GM12878 (cell line): Measurements from ENCODE around the gene THSD4. TPM values are rescaled to one million over a fixed set of nuclear protein-coding genes. Genes with fewer than 3 reads are reported as not detected.

Source experiments
- ATAC-seq: fragments of 200-7000 bp; cut with Tn5 transposase; 3 replicates; pipeline ENCODE4 v1.9.1; 2020; ENCODE audit warnings: mild to moderate bottlenecking, moderate library complexity
- BruUV-seq: library from RNA; stranded (reverse); fragments of 400-500 nt; replicated peaks from 2 replicates; lab custom pipeline; 2021; lab: Mats Ljungman, UMichigan
- CTCF ChIA-PET: fragments of 300-600 bp; sonication (Branson Sonifier 250); formaldehyde crosslinking; extraction: SDS; loops from one replicate; lab custom pipeline; 2021; ENCODE audit warnings: inconsistent platforms; lab: Yijun Ruan, JAX
- POLR2A ChIA-PET: fragments of 350-600 bp; formaldehyde crosslinking; extraction: SDS; loops from one replicate; lab custom pipeline; 2021; ENCODE audit warnings: inconsistent platforms; lab: Charles Lee
- RAD21 ChIA-PET: fragments of 300-600 bp; sonication (Branson Sonifier 250); formaldehyde crosslinking; loops from one replicate; lab custom pipeline; 2023; ENCODE audit warnings: antibody characterized with exemption; ENCODE audit not compliant: unreplicated experiment; lab: Charles Lee
- SMC1A ChIA-PET: fragments of 300-600 bp; sonication (Branson Sonifier 250); formaldehyde crosslinking; loops from one replicate; lab custom pipeline; 2023; ENCODE audit not compliant: unreplicated experiment, uncharacterized antibody; lab: Charles Lee
- DNase-seq: peaks from one replicate; pipeline ENCODE4 v3.0.0-alpha.2; 2011; ENCODE audit warnings: low read depth, low spot score
- FAIRE-seq: peaks from 3 replicates; lab custom pipeline; 2011; peaks lifted over from hg19 to GRCh38; lab: Jason Lieb, UNC
- H2AFZ ChIP-seq: 2 replicates; pipeline ENCODE4 v1.6.0; 2011; ENCODE audit warnings: low read depth, low read length, control low read depth; ENCODE audit not compliant: control insufficient read depth
- H3K27ac ChIP-seq: 2 replicates; pipeline ENCODE4 v1.5.1; 2011; ENCODE audit warnings: control low read depth; ENCODE audit not compliant: control insufficient read depth, insufficient read depth
- H3K27me3 ChIP-seq, 2 experiments: replicated peaks in 1 of 2; 2 replicates each; pipeline versions ENCODE4 v1.6.0 to v1.6.1; 2011; ENCODE audit warnings: low read length in 1 of 2; ENCODE audit not compliant: control insufficient read depth in 2 of 2, insufficient read depth in 2 of 2
- H3K36me3 ChIP-seq, 2 experiments: 2 replicates each; pipeline ENCODE4 v1.5.1; 2011; ENCODE audit warnings: low read length in 1 of 2; ENCODE audit not compliant: control insufficient read depth in 2 of 2, insufficient read depth in 2 of 2
- H3K4me1 ChIP-seq: 2 replicates; pipeline ENCODE4 v1.6.1; 2011; ENCODE audit warnings: mild to moderate bottlenecking, low read length, moderate library complexity, mixed read lengths; ENCODE audit not compliant: control insufficient read depth, insufficient read depth
- H3K4me2 ChIP-seq: 2 replicates; pipeline ENCODE4 v1.6.0; 2011; ENCODE audit warnings: control low read depth; ENCODE audit not compliant: control insufficient read depth, insufficient read depth
- H3K4me3 ChIP-seq: fragments of 200-600 bp; sonication (generic); 2 replicates; pipeline ENCODE4 v1.5.1; 2016
- H3K79me2 ChIP-seq: 2 replicates; pipeline ENCODE4 v1.6.0; 2011; ENCODE audit warnings: low read length; ENCODE audit not compliant: control insufficient read depth, insufficient read depth
- H3K9ac ChIP-seq: 2 replicates; pipeline ENCODE4 v1.8.0; 2011; ENCODE audit warnings: low read length, control low read depth, mixed read lengths; ENCODE audit not compliant: control insufficient read depth, insufficient read depth
- H3K9me3 ChIP-seq: replicated peaks from 3 replicates; pipeline ENCODE4 v1.5.1; 2011; ENCODE audit warnings: mild to moderate bottlenecking, low read length; ENCODE audit not compliant: control insufficient read depth, insufficient read depth
- H4K20me1 ChIP-seq: 2 replicates; pipeline ENCODE4 v1.6.0; 2011; ENCODE audit not compliant: control insufficient read depth, insufficient read depth
- CHD1 ChIP-seq: IDR thresholded peaks from 2 replicates; pipeline ENCODE4 v1.6.1; 2012; ENCODE audit warnings: low read depth, low read length, improper control_type of control experiment
- CTCF ChIP-seq, 3 experiments: IDR thresholded peaks in 2 of 3; conservative IDR thresholded peaks in 1 of 3; 2 replicates each; pipeline ENCODE4 v1.5.1; 2011; ENCODE audit warnings: low read depth in 3 of 3, low read length in 3 of 3, mild to moderate bottlenecking in 3 of 3, control low read depth in 2 of 3, moderate library complexity in 2 of 3, inconsistent platforms in 1 of 3, mixed read lengths in 1 of 3; ENCODE audit not compliant: control insufficient read depth in 2 of 3, insufficient read depth in 1 of 3; ENCODE audit errors: extremely low read depth in 1 of 3
- E2F8 ChIP-seq: fragments of 450-650 bp; IDR thresholded peaks from 2 replicates; pipeline ENCODE4 v1.6.1; 2018; ENCODE audit warnings: mild to moderate bottlenecking, low read depth, moderate library complexity; ENCODE audit not compliant: partially characterized antibody
- EP300 ChIP-seq, 2 experiments: fragments of 150-350 bp in 1 of 2; IDR thresholded peaks; 2 replicates each; pipeline ENCODE4 v1.6.1; 2011 to 2012; ENCODE audit warnings: low read depth in 2 of 2, low read length in 2 of 2, borderline replicate concordance in 1 of 2, improper control_type of control experiment in 1 of 2, inconsistent platforms in 1 of 2; ENCODE audit not compliant: control insufficient read depth in 1 of 2
- GABPA ChIP-seq: IDR thresholded peaks from 2 replicates; pipeline ENCODE4 v1.6.1; 2014; ENCODE audit warnings: antibody characterized with exemption, low read depth, mild to moderate bottlenecking, inconsistent platforms
- POLR2AphosphoS2 ChIP-seq: IDR thresholded peaks from 2 replicates; pipeline ENCODE4 v1.6.1; 2011; ENCODE audit warnings: low read depth, mild to moderate bottlenecking, low read length, improper control_type of control experiment, moderate library complexity
- POLR2AphosphoS5 ChIP-seq: IDR thresholded peaks from 2 replicates; pipeline ENCODE4 v1.6.1; 2011; ENCODE audit warnings: mild to moderate bottlenecking, low read length, inconsistent platforms
- TBL1XR1 ChIP-seq: IDR thresholded peaks from 2 replicates; pipeline ENCODE4 v1.6.1; 2012; ENCODE audit warnings: low read depth, low read length, improper control_type of control experiment
- WGBS: methylation state at CpG from one replicate; pipeline ENCODE4 v1.1.6; 2016; ENCODE audit warnings: low lambda C conversion rate; ENCODE audit not compliant: insufficient replicate concordance, insufficient coverage; ENCODE audit errors: missing lambda C conversion rate; 5-methylcytosine and 5-hydroxymethylcytosine counted together
- in situ Hi-C: fragments of 300-500 bp; cut with MboI; formaldehyde crosslinking; loops from 9 replicates; pipeline ENCODE4 v1.14.3; 2018; ENCODE audit warnings: mixed read lengths
- intact Hi-C: fragments of 100-400 bp; cut with micrococcal nuclease; formaldehyde crosslinking; loops from one replicate; pipeline ENCODE4 v1.14.2; 2022; ENCODE audit not compliant: unreplicated experiment
- polyA plus RNA-seq, 11 experiments: library from polyadenylated mRNA; depleted of rRNA in 4 of 11; unstranded in 6 of 11; stranded (reverse) in 5 of 11; fragments of >200 nt; fragmentation: Nextera tagmentation in 4 of 11; fragmentation: Illumina TruSeq in 1 of 11; extraction: Ambion mirVana in 4 of 11; extraction: Trizol in 1 of 11; gene quantifications; 1 replicate in 1 of 11; 2 replicates in 10 of 11; pipeline versions ENCODE4 v1.2.1 to v1.2.3, GENCODE V29; 2011 to 2016; ENCODE audit warnings: inconsistent platforms in 2 of 11, missing spikeins in 2 of 11, low read depth in 1 of 11
- total RNA-seq, 4 experiments: library from RNA; depleted of rRNA in 3 of 4; stranded (reverse); fragments of >200 nt in 3 of 4; fragmentation: Illumina TruSeq in 1 of 4; extraction: Trizol in 1 of 4; gene quantifications; 2 replicates each; pipeline versions ENCODE4 v1.2.1 to v1.2.3, GENCODE V29; 2013 to 2021

Gene THSD4
- total and polyA plus RNA-seq, 10 of the 15 experiments (the other 5 are each of a cell fraction or from before 2014, with no cell fraction given) = 0.04 to 0.13 (median 0.05) TPM; not detected in 7

- ChIA-PET CTCF (no interaction called here), POLR2A (no interaction called here), SMC1A (no interaction called here), RAD21 (no interaction called here)
- H3K4me2 ChIP-seq = no peak overlapping the region
- no peak overlapping the region for H3K4me3 ChIP-seq
- no peak overlapping the region for H3K9ac ChIP-seq
- FAIRE-seq (no peak), DNase-seq (no peak), ATAC-seq (no peak)
- H3K9me3 ChIP-seq = no peaks in the 10 kb centered on the region
- H3K79me2 ChIP-seq = no peaks in the 10 kb centered on the region
- H3K36me3 ChIP-seq = no peaks in the 10 kb centered on the region
- no TSS peak for BruUV-seq
- H4K20me1 ChIP-seq = no peaks in the 10 kb centered on the region
- TF ChIP-seq E2F8 = no peak
- no peak for TF ChIP-seq GABPA
- no peak for TF ChIP-seq POLR2AphosphoS2
- no peak for TF ChIP-seq CTCF (IDR thresholded peaks at IDR 0.05 in 2 of 3, conservative IDR thresholded peaks at IDR 0.05 in 1 of 3; ENCODE audit: control insufficient read depth in 2 of 3, extremely low read depth in 1 of 3, insufficient read depth in 1 of 3, low read depth in 3 of 3, low read length in 3 of 3)
- no peak for TF ChIP-seq TBL1XR1
- no peak for TF ChIP-seq EP300 (IDR thresholded peaks at IDR 0.05; ENCODE audit: borderline replicate concordance in 1 of 2, control insufficient read depth in 1 of 2, low read depth in 2 of 2, low read length in 2 of 2)
- TF ChIP-seq CHD1 = no peak
- TF ChIP-seq POLR2AphosphoS5 = no peak
- in situ Hi-C loops = no loop called here
- intact Hi-C loops = no loop called here
- WGBS = 9% methylated on average over 5 of the region's 5 CpGs
- no peak overlapping the region for H3K27ac ChIP-seq
- H3K4me1 ChIP-seq = no peaks in the 10 kb centered on the region
- no peak overlapping the region for H2AFZ ChIP-seq
- no peaks in the 10 kb centered on the region for H3K27me3 ChIP-seq
These were observed 72.3 kb downstream of the THSD4 start for GRCh38 chr15:71187526-71187925.
